ENCODE measurements around the gene ZNF678.
A peak's percentile ranks its signal among the peaks of the same experiment; 100 is the strongest.
"Not testable (repeated sequence)": the region's sequence is repeated elsewhere in the genome, so short reads cannot be mapped to it uniquely, and the experiment has no call there.

The ZNF678 gene

GRCh38 chr1:227586733-227587132 is 23.4 kb downstream of the ZNF678 start:
- Histone ChIP-seq H3K4me1 (no peaks in the 10 kb centered on the region), H3K4me2 (no peak overlapping the region), H3K27me3 (no peaks in the 10 kb centered on the region), H3K36me3 (peaks cover 94% of the 10 kb centered on the region), H4K20me1 (no peaks in the 10 kb centered on the region), H3K27ac (no peak overlapping the region), H3K9me3 (peaks cover 99% of the 10 kb centered on the region), H3K4me3 (no peak overlapping the region), H3K9ac (no peak overlapping the region)
- TF ChIP-seq Cebpa-rat (IDR thresholded peaks at IDR 0.05) = no peak

GRCh38 chr1:227587968-227588367 is 24.6 kb downstream of the ZNF678 start:
- Histone ChIP-seq H3K4me2 (no peak overlapping the region), H3K27me3 (no peaks in the 10 kb centered on the region), H3K9me3 (peaks cover 99% of the 10 kb centered on the region), H3K36me3 (peaks cover 96% of the 10 kb centered on the region), H3K4me3 (no peak overlapping the region), H3K4me1 (no peaks in the 10 kb centered on the region), H3K27ac (no peak overlapping the region), H4K20me1 (no peaks in the 10 kb centered on the region), H3K9ac (no peak overlapping the region)
- no peak for TF ChIP-seq Cebpa-rat (IDR thresholded peaks at IDR 0.05)

- H3K4me1 ChIP-seq, H3K27ac ChIP-seq, H3K4me2 ChIP-seq, H4K20me1 ChIP-seq, H3K27me3 ChIP-seq, H3K9ac ChIP-seq, H3K4me3 ChIP-seq: not testable (repeated sequence)
- H3K36me3 ChIP-seq = peaks cover 97% of the 10 kb centered on the region
- H3K9me3 ChIP-seq = peaks cover 99% of the 10 kb centered on the region
Measured at GRCh38 chr1:227588769-227589168, 25.4 kb downstream of the ZNF678 start.

GRCh38 chr1:227589777-227590176 is 26.4 kb downstream of the ZNF678 start:
- not testable (repeated sequence) for H3K4me3 ChIP-seq, H3K27ac ChIP-seq, H4K20me1 ChIP-seq, H3K27me3 ChIP-seq, H3K4me2 ChIP-seq, H3K4me1 ChIP-seq, H3K9ac ChIP-seq
- H3K9me3 ChIP-seq = peaks cover 97% of the 10 kb centered on the region
- H3K36me3 ChIP-seq = peaks cover 92% of the 10 kb centered on the region

- Histone ChIP-seq H3K4me3 (peak overlapping the region; percentile 41), H3K9me3 (peaks cover 98% of the 10 kb centered on the region), H3K36me3 (peaks cover 77% of the 10 kb centered on the region)
- H3K4me2 ChIP-seq, H3K9ac ChIP-seq, H3K27ac ChIP-seq, H3K27me3 ChIP-seq, H4K20me1 ChIP-seq, H3K4me1 ChIP-seq: not testable (repeated sequence)
Measured at GRCh38 chr1:227596222-227596621, 32.9 kb downstream of the ZNF678 start.

GRCh38 chr1:227603327-227603726 is 40.0 kb downstream of the ZNF678 start:
- Histone ChIP-seq H3K27me3 (no peaks in the 10 kb centered on the region), H3K4me3 (peak overlapping the region; percentile 22; the same call in 1 of the 2 replicates), H3K4me1 (no peaks in the 10 kb centered on the region), H4K20me1 (no peaks in the 10 kb centered on the region), H3K9ac (no peak overlapping the region), H3K36me3 (peaks cover 67% of the 10 kb centered on the region), H3K4me2 (no peak overlapping the region), H3K9me3 (peaks cover 89% of the 10 kb centered on the region), H3K27ac (no peak overlapping the region)
- TF ChIP-seq Cebpa-rat (IDR thresholded peaks at IDR 0.05) = no peak

GRCh38 chr1:227604446-227604845 is 41.1 kb downstream of the ZNF678 start:
- Histone ChIP-seq H3K9me3 (peaks cover 89% of the 10 kb centered on the region), H3K4me1 (no peaks in the 10 kb centered on the region), H3K4me2 (no peak overlapping the region), H3K27me3 (no peaks in the 10 kb centered on the region), H3K27ac (no peak overlapping the region), H3K36me3 (peaks cover 63% of the 10 kb centered on the region), H3K4me3 (no peak overlapping the region), H4K20me1 (no peaks in the 10 kb centered on the region), H3K9ac (no peak overlapping the region)
- TF ChIP-seq Cebpa-rat (IDR thresholded peaks at IDR 0.05) = no peak

- not testable (repeated sequence) for H3K4me1 ChIP-seq, H3K27me3 ChIP-seq, H3K9ac ChIP-seq, H3K4me2 ChIP-seq, H4K20me1 ChIP-seq, H3K27ac ChIP-seq
- Histone ChIP-seq H3K36me3 (peaks cover 66% of the 10 kb centered on the region), H3K4me3 (0 out of 2 replicates have a peak overlapping the region, but pooled peaks have one; percentile 6), H3K9me3 (peaks cover 89% of the 10 kb centered on the region)
Measured at GRCh38 chr1:227606271-227606670, 42.9 kb downstream of the ZNF678 start.

GRCh38 chr1:227607336-227607898 is 44.1 kb downstream of the ZNF678 start:
- Histone ChIP-seq H3K27ac (no peak overlapping the region), H3K4me2 (no peak overlapping the region), H3K36me3 (peaks cover 68% of the 10 kb centered on the region), H3K4me1 (no peaks in the 10 kb centered on the region), H3K27me3 (no peaks in the 10 kb centered on the region), H3K9ac (no peak overlapping the region), H4K20me1 (no peaks in the 10 kb centered on the region), H3K4me3 (no peak overlapping the region), H3K9me3 (peaks cover 89% of the 10 kb centered on the region)
- no peak for TF ChIP-seq Cebpa-rat (IDR thresholded peaks at IDR 0.05)

GRCh38 chr1:227612658-227613057 is 49.3 kb downstream of the ZNF678 start:
- Histone ChIP-seq H3K4me3 (no peak overlapping the region), H3K36me3 (peaks cover 85% of the 10 kb centered on the region)

GRCh38 chr1:227613526-227613925 is 50.2 kb downstream of the ZNF678 start:
- no peak overlapping the region for H3K27ac ChIP-seq
- H4K20me1 ChIP-seq = no peaks in the 10 kb centered on the region
- no peak for TF ChIP-seq Cebpa-rat (IDR thresholded peaks at IDR 0.05)
- H3K4me1 ChIP-seq = no peaks in the 10 kb centered on the region
- no peak overlapping the region for H3K9ac ChIP-seq
- H3K9me3 ChIP-seq = peaks cover 99% of the 10 kb centered on the region
- no peak overlapping the region for H3K4me2 ChIP-seq
- peaks cover 93% of the 10 kb centered on the region for H3K36me3 ChIP-seq
- no peak overlapping the region for H3K4me3 ChIP-seq
- no peaks in the 10 kb centered on the region for H3K27me3 ChIP-seq

More at GRCh38 chr1:227612658-227613057, 49.3 kb downstream of the ZNF678 start:
- Histone ChIP-seq H4K20me1 (no peaks in the 10 kb centered on the region), H3K9me3 (peaks cover 92% of the 10 kb centered on the region), H3K9ac (no peak overlapping the region), H3K4me1 (no peaks in the 10 kb centered on the region), H3K27ac (no peak overlapping the region), H3K27me3 (no peaks in the 10 kb centered on the region), H3K4me2 (no peak overlapping the region)
- no peak for TF ChIP-seq Cebpa-rat (IDR thresholded peaks at IDR 0.05)
